ENCODE results near the gene PITPNM1. TPM values are rescaled to one million over a fixed set of nuclear protein-coding genes. Genes with fewer than 3 reads are reported as not detected.

The PITPNM1 gene
- total and polyA plus RNA-seq, 2 donors (not counting 1 experiment from before 2014, with no cell fraction given) = 4.7 to 10.2 TPM

DNA sequence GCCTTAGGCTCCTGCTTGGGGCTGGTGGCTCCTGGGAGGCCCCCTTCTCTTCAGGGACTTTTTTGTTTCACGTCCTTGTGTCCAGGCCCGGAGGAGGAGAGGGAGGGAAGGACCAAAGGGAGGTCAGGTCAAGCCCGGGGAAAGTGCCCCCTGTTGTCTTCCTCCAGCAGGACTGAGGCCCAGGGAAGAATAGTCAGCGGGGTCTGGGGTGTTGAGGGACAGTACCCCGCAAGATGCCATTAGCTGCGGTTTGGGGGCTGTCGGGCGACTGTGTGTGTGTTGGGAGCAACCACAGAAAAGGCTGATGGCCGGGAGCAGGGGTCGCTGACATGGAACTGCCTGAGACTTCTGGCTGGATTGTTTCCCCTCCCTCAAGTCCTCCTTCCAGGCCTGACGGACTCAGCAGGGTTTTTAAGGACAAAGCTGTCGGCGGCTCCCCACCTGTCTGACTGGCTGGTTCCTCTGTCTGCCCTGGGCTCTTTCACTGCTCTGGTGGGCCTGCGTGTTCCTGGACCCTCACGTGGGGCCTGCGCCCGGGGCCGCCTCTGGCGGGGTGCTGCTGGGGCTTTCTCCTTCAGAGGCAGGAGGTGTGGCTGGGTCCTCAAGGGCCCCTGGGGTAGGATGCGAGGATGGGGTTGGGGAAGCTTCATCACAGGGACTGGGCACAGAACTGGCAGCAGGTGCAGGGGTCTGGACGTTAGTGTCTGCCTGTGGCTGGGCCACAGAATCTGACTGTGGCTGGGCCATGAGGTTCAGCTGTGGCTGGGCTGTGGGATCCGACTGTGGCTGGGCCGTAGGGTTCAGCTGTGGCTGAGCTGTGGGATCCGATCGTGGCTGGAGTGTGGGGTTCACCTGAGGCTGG lies 54.1 kb downstream of the PITPNM1 start:
- TF ChIP-seq, protein P1, sequence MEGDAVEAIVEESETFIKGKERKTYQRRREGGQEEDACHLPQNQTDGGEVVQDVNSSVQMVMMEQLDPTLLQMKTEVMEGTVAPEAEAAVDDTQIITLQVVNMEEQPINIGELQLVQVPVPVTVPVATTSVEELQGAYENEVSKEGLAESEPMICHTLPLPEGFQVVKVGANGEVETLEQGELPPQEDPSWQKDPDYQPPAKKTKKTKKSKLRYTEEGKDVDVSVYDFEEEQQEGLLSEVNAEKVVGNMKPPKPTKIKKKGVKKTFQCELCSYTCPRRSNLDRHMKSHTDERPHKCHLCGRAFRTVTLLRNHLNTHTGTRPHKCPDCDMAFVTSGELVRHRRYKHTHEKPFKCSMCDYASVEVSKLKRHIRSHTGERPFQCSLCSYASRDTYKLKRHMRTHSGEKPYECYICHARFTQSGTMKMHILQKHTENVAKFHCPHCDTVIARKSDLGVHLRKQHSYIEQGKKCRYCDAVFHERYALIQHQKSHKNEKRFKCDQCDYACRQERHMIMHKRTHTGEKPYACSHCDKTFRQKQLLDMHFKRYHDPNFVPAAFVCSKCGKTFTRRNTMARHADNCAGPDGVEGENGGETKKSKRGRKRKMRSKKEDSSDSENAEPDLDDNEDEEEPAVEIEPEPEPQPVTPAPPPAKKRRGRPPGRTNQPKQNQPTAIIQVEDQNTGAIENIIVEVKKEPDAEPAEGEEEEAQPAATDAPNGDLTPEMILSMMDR (conservative IDR thresholded peaks at IDR 0.05 in 1 of 2, IDR thresholded peaks at IDR 0.05 in 1 of 2; ENCODE audit: low read depth in 1 of 2, low read length in 2 of 2) = no peak
- peaks cover 2% of the 10 kb centered on the region for H3K27me3 ChIP-seq (ENCODE audit: control insufficient read depth, insufficient read depth, low read length)
- no peaks in the 10 kb centered on the region for H3K79me2 ChIP-seq (ENCODE audit: control insufficient read depth, insufficient read depth, low read length)
- no peak overlapping the region for H3K27ac ChIP-seq (ENCODE audit: insufficient read depth, low read length)
- no peak overlapping the region for H2AFZ ChIP-seq (ENCODE audit: low read length)
- no peaks in the 10 kb centered on the region for H3K36me3 ChIP-seq (ENCODE audit: control insufficient read depth, insufficient read depth, low read length)
- no peak overlapping the region for H3K4me3 ChIP-seq (replicated peaks in 1 of 4; ENCODE audit: control extremely low read depth in 1 of 4, insufficient read depth in 1 of 4, low read depth in 3 of 4, low read length in 4 of 4)
- H3K4me2 ChIP-seq (ENCODE audit: extremely low read depth, insufficient read depth, low read length) = no peak overlapping the region
- no peak for DNase-seq (ENCODE audit: low read depth in 2 of 2)
- H3K4me1 ChIP-seq (ENCODE audit: control insufficient read depth, extremely low read depth, insufficient read depth, low read length) = no peaks in the 10 kb centered on the region
- H4K20me1 ChIP-seq (ENCODE audit: control insufficient read depth, extremely low read depth, insufficient read depth, low read length) = no peaks in the 10 kb centered on the region
- H3K9ac ChIP-seq (ENCODE audit: insufficient read depth, low read length) = no peak overlapping the region
- H3K9me3 ChIP-seq (ENCODE audit: control insufficient read depth, insufficient read depth, low read depth, low read length) = no peaks in the 10 kb centered on the region

DNA sequence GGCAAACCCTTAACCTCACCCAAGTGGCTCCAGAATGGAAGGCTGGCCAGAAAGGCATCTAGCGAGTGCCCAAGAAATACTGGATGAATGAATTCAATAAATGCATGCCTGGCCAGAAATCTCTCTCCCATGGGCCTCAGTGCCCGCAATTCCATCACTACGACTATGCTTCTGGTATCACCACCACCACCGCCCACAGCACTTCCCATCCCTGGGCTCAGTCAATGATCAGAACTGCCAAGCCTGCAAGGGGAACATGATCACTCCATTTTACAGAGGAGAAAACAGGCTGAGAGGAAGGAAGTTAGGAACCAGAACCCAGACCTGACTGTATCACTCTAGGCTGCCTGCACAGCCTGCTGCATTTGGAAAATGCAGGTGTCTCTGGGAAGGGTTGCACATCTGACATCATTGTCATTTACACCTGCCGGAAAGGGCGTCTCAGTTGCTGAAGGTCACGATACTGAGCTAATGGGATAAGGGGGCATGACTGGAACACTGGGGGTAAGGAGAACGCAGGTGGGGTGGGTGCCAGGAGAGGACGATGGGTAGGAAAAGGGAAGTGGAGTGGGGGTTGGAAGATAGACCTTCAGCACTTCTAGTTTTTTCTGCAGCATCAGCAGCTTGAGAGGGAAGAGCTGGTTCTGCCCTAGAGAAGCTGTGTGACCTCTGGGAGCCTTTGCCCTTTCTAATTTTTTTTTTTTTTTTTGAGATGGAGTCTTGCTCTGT lies 55.9 kb downstream of the PITPNM1 start:
- no peaks in the 10 kb centered on the region for H3K9me3 ChIP-seq (ENCODE audit: control insufficient read depth, insufficient read depth, low read depth, low read length)
- no peaks in the 10 kb centered on the region for H3K36me3 ChIP-seq (ENCODE audit: control insufficient read depth, insufficient read depth, low read length)
- no peak for TF ChIP-seq EZH2 (IDR thresholded peaks at IDR 0.05; ENCODE audit: low read length, missing control alignments)
- TF ChIP-seq, protein P1 (conservative IDR thresholded peaks at IDR 0.05 in 1 of 2, IDR thresholded peaks at IDR 0.05 in 1 of 2; ENCODE audit: low read depth in 1 of 2, low read length in 2 of 2) = no peak
- H3K9ac ChIP-seq (ENCODE audit: insufficient read depth, low read length) = no peak overlapping the region
- H3K4me2 ChIP-seq (ENCODE audit: extremely low read depth, insufficient read depth, low read length) = no peak overlapping the region
- no peak overlapping the region for H2AFZ ChIP-seq (ENCODE audit: low read length)
- no peak overlapping the region for H3K4me3 ChIP-seq (replicated peaks in 1 of 4; ENCODE audit: control extremely low read depth in 1 of 4, insufficient read depth in 1 of 4, low read depth in 3 of 4, low read length in 4 of 4)
- H3K4me1 ChIP-seq (ENCODE audit: control insufficient read depth, extremely low read depth, insufficient read depth, low read length) = no peaks in the 10 kb centered on the region
- no peaks in the 10 kb centered on the region for H3K27me3 ChIP-seq (ENCODE audit: control insufficient read depth, insufficient read depth, low read length)
- H4K20me1 ChIP-seq (ENCODE audit: control insufficient read depth, extremely low read depth, insufficient read depth, low read length) = no peaks in the 10 kb centered on the region
- no peaks in the 10 kb centered on the region for H3K79me2 ChIP-seq (ENCODE audit: control insufficient read depth, insufficient read depth, low read length)
- H3K27ac ChIP-seq (ENCODE audit: insufficient read depth, low read length) = no peak overlapping the region
- no peak for DNase-seq (ENCODE audit: low read depth in 2 of 2)

DNA sequence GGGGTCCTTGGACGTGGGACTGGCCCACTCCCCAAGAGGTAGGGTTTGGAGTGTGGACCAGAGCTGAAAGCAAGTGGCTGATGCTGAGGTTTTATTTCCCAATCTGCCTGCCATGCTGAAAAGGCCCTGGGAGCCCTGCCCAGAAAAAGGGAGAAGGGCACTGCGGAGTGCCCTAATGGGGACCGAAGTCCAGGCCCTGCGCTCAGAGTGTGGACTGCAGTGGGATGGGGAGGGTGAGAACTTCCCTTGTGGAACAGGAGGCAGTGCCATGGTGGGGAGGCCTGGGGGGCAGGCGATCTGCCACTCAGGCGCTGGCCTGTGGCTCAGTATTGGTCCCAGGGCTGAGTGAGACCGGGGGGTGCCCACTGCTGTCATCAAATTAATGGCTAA lies 56.9 kb downstream of the PITPNM1 start:
- Histone ChIP-seq H3K9me3 (ENCODE audit: control insufficient read depth, insufficient read depth, low read depth, low read length) (no peaks in the 10 kb centered on the region), H3K27me3 (ENCODE audit: control insufficient read depth, insufficient read depth, low read length) (no peaks in the 10 kb centered on the region), H3K4me1 (ENCODE audit: control insufficient read depth, extremely low read depth, insufficient read depth, low read length) (no peaks in the 10 kb centered on the region), H3K27ac (ENCODE audit: insufficient read depth, low read length) (no peak overlapping the region), H3K9ac (ENCODE audit: insufficient read depth, low read length) (no peak overlapping the region), H3K36me3 (ENCODE audit: control insufficient read depth, insufficient read depth, low read length) (no peaks in the 10 kb centered on the region), H2AFZ (ENCODE audit: low read length) (no peak overlapping the region), H4K20me1 (ENCODE audit: control insufficient read depth, extremely low read depth, insufficient read depth, low read length) (no peaks in the 10 kb centered on the region), H3K4me2 (ENCODE audit: extremely low read depth, insufficient read depth, low read length) (no peak overlapping the region), H3K4me3 (replicated peaks in 1 of 4; ENCODE audit: control extremely low read depth in 1 of 4, insufficient read depth in 1 of 4, low read depth in 3 of 4, low read length in 4 of 4) (no peak overlapping the region), H3K79me2 (ENCODE audit: control insufficient read depth, insufficient read depth, low read length) (no peaks in the 10 kb centered on the region)
- no peak for DNase-seq (ENCODE audit: low read depth in 2 of 2)
- TF ChIP-seq, protein P1 (conservative IDR thresholded peaks at IDR 0.05 in 1 of 2, IDR thresholded peaks at IDR 0.05 in 1 of 2; ENCODE audit: low read depth in 1 of 2, low read length in 2 of 2) = no peak
- no peak for TF ChIP-seq EZH2 (IDR thresholded peaks at IDR 0.05; ENCODE audit: low read length, missing control alignments)

Measured in fibroblast of lung (primary cell).